OCI-LY1 (cell line): ENCODE results near the gene SEPTIN8.

ENCODE experiments used
- CTCF ChIP-seq: fragments of 200-600 bp; sonication (generic), shearing (Covaris generic); IDR thresholded peaks from 2 replicates; pipeline ENCODE4 v1.5.1; 2017; ENCODE audit warnings: mild to moderate bottlenecking, antibody characterized with exemption, low read length, moderate library complexity, mixed read lengths
- EZH2 ChIP-seq: fragments of 200-600 bp; sonication (generic), shearing (Covaris generic); IDR thresholded peaks from 2 replicates; pipeline ENCODE4 v1.8.0; 2017; ENCODE audit warnings: borderline replicate concordance, mixed run types, mild to moderate bottlenecking, antibody characterized with exemption, low read length, moderate library complexity, mixed read lengths

DNA sequence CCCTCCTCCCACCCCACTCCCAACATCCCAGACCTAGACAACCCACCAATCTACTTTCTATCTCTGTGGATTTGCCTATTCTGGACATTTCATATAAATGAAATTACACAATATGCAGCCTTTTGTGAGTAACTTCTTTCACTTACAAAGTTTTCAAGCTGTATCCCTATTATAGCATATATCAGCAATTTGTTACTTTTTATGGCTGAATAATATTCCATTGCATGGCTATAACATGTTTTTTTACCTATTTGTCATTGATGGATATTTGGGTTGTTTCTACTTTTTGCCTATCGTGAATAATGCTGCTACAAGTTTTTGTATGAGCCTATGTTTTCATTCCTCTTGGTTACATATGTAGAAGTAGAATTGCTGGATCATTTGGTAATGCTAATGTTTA, 37.8 kb downstream of the SEPTIN8 start:
- no peak for TF ChIP-seq CTCF
- TF ChIP-seq EZH2: no peak
